Esophagus muscularis mucosa (tissue), 3 donors: ENCODE measurements around the gene YWHAG.

ENCODE experiments used
- EP300 ChIP-seq: sonication (generic); formaldehyde crosslinking; IDR thresholded peaks from one replicate; pipeline ENCODE4 v1.6.1; 2017; ENCODE audit warnings: antibody characterized with exemption
- TF ChIP-seq, protein P1 (sequence below), 3 experiments: fragments of 200-600 bp in 2 of 3; fragments of 450-650 bp in 1 of 3; sonication (generic) in 2 of 3; IDR thresholded peaks; one replicate each; pipeline ENCODE4 v1.5.1; 2017 to 2019; ENCODE audit warnings: antibody characterized with exemption in 3 of 3, mild to moderate bottlenecking in 2 of 3, moderate library complexity in 1 of 3

DNA sequence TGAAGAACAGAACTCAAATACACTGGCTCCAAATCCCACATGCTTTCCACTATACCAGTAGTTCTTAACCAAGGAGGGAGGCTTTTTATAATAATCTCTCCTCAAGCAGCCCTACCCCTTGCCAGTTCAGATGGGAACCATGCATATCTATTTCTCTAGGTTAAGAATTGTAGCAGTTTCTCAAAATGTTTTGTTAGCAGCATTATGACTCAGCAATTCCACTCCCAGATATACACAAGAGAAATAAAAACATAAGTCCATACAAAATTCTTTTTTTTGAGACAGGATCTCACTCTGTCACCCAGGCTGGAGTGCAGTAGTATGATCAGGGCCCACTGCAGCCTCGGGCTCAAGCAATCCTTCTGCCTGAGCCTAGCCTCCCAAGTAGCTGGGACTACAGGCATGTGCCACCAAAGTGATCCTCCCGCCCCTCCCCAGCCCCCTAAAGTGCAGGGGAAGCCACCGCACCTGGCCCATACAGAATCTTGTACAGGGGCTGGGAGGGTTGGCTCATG is 18.1 kb downstream of the YWHAG start:
- no peak for TF ChIP-seq EP300
- TF ChIP-seq, protein P1, sequence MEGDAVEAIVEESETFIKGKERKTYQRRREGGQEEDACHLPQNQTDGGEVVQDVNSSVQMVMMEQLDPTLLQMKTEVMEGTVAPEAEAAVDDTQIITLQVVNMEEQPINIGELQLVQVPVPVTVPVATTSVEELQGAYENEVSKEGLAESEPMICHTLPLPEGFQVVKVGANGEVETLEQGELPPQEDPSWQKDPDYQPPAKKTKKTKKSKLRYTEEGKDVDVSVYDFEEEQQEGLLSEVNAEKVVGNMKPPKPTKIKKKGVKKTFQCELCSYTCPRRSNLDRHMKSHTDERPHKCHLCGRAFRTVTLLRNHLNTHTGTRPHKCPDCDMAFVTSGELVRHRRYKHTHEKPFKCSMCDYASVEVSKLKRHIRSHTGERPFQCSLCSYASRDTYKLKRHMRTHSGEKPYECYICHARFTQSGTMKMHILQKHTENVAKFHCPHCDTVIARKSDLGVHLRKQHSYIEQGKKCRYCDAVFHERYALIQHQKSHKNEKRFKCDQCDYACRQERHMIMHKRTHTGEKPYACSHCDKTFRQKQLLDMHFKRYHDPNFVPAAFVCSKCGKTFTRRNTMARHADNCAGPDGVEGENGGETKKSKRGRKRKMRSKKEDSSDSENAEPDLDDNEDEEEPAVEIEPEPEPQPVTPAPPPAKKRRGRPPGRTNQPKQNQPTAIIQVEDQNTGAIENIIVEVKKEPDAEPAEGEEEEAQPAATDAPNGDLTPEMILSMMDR (IDR thresholded peaks at IDR 0.05) = no peak
